Stimulated activated CD8-positive, alpha-beta memory T cell treated with anti-CD3 and anti-CD28 coated beads, Interleukin-4, amount 100 ng/mL, for 48 hours (primary cell): Measurements from ENCODE around the gene RBM26.

Experiments used
- DNase-seq: peaks from one replicate; pipeline ENCODE4 v3.0.0-alpha.2; 2020

The RBM26 gene, protein sequence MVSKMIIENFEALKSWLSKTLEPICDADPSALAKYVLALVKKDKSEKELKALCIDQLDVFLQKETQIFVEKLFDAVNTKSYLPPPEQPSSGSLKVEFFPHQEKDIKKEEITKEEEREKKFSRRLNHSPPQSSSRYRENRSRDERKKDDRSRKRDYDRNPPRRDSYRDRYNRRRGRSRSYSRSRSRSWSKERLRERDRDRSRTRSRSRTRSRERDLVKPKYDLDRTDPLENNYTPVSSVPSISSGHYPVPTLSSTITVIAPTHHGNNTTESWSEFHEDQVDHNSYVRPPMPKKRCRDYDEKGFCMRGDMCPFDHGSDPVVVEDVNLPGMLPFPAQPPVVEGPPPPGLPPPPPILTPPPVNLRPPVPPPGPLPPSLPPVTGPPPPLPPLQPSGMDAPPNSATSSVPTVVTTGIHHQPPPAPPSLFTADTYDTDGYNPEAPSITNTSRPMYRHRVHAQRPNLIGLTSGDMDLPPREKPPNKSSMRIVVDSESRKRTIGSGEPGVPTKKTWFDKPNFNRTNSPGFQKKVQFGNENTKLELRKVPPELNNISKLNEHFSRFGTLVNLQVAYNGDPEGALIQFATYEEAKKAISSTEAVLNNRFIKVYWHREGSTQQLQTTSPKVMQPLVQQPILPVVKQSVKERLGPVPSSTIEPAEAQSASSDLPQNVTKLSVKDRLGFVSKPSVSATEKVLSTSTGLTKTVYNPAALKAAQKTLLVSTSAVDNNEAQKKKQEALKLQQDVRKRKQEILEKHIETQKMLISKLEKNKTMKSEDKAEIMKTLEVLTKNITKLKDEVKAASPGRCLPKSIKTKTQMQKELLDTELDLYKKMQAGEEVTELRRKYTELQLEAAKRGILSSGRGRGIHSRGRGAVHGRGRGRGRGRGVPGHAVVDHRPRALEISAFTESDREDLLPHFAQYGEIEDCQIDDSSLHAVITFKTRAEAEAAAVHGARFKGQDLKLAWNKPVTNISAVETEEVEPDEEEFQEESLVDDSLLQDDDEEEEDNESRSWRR

DNA sequence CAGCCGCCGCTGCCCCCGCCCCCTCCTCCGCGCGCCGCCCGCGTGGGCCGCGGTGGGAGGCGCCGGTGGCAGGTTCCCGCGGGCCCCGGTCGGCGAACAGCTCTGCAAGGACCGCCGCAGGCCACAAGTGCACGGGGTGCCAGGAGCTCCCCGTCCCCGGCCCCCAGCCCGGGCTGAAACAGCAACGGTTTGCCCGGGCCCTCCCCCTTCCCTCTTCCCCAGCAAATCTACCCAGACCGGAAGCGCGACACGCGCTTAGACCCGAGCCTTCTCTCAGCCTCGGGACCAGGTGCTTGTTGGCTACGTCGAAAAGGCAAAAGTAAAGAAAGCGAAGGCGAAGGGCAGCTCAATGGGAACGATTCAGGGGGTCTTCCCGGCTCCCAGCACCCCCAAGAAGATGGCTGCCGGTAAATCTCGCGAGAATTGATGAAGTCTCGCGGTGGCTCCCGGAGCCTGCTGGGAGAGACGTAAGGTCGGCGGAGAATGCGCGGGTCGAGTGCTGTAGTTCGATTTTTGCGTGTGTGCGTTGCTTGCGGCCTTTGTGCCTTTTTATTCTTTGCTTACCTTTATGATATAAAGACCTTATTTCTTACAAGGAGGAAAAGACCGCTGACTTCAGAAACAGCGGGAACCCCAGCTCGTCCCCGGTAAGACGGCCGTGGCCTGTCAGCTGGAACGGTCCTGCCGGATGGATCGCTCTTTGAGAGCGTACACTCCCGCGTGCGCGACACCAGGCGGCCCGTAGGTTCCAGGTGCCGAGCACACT, at the start of gene RBM26:
Gene RBM26 (minus strand): TSS at position 425 of the 766 bp plus-strand sequence. CDS start 481 bp downstream, outside the sequence.
- DNase-seq: peak; percentile 95

DNA sequence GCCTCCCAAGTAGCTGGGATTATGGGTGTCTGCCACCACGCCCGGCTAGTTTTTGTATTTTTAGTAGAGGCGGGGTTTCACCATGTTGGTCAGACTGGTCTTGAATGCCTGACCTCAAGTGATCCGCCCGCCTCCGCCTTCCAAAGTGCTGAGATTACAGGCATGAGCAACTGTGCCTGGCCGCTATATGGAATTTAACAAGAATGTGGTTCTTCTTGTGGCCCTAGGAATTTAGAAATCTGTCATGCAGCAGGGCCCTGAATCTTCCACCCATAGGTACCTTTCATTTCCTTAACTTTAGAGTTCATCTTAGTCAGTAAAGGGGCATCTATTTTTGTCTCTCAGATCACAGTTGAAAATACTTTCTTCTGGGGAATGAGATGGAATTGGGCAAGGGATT, 49.3 kb upstream of the RBM26 start:
- no peak for DNase-seq

- no peak for DNase-seq
Measured at GRCh38 chr13:79452239-79452913, 46.3 kb upstream of the RBM26 start.

DNA sequence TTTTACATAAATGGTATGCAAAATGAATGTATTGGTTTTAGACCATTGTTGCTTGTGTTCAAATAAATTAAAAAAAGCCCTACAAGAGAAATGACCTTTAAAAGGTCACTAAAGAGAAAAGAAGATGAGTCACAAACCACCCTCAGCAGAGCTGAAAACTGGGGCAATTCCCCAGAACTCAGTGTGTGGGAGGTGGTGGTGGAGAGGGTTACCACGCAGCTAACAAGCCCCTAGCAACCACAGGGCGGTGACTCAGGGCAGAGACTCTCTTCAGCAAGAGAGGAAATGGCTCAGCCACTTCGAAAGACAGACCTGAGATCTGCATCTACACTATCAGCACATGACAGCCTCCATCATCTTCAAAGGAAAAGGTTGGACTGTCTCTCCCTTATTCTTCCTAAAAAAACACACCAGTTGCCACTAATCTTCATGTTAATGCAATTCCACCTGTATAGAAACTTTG, 45.5 kb upstream of the RBM26 start:
- DNase-seq: peak; percentile 96

DNA sequence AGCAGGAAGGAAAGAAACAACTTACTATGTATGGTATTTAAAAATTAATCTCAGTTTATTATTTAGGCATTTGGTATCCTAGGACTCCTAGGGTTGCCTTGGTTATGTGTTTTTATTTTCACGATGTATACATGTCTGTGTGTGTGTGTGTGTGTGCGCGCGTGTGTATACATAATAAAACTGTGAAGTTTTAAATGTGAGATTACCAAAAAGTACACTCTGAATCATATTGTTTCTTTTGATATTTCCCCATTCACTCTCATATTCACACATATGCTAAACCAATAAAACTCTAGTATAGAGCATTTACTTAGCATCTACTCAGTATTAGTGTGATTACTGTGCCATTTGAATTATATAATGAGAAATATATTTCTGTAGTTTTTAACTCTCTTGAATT, 44.1 kb upstream of the RBM26 start:
- DNase-seq: peak; percentile 51

GRCh38 chr13:79448413-79448812, 42.4 kb upstream of the RBM26 start:
- no peak for DNase-seq

- no peak for DNase-seq
Measured at GRCh38 chr13:79447741-79448140, 41.7 kb upstream of the RBM26 start.

- no peak for DNase-seq
Measured at GRCh38 chr13:79447141-79447540, 41.1 kb upstream of the RBM26 start.

GRCh38 chr13:79445968-79446645, 40.1 kb upstream of the RBM26 start:
- DNase-seq: peak; percentile 50

- no peak for DNase-seq
Measured at GRCh38 chr13:79442706-79443105, 36.7 kb upstream of the RBM26 start.

GRCh38 chr13:79442221-79442620, 36.2 kb upstream of the RBM26 start:
- DNase-seq: no peak

DNA sequence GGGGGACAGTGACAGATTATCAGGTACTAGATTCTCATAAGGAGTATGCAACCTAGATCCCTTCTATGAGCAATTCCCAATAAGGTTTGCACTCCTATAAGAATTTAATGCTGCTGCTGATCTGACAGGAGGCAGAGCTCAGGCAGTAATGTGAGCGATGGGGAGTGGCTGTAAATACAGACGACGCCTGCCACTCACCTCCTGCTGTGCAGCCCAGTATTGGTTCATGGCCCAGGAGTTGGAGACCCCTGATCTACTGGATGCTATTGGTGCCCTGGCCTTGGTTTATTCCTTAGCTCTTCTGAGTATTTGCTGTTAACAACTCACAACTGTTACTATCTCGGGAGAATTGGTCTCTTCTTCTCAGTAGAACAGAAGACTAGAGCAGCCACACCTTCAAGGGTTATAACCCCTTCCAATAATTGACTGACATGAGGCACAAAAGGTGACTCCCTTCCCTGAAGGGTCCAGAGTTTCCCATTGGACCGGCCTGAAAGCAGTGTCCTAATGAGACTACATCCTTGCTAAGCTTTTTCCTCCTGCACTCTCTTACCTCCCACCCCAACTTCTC, 35.0 kb upstream of the RBM26 start:
- DNase-seq: no peak

DNA sequence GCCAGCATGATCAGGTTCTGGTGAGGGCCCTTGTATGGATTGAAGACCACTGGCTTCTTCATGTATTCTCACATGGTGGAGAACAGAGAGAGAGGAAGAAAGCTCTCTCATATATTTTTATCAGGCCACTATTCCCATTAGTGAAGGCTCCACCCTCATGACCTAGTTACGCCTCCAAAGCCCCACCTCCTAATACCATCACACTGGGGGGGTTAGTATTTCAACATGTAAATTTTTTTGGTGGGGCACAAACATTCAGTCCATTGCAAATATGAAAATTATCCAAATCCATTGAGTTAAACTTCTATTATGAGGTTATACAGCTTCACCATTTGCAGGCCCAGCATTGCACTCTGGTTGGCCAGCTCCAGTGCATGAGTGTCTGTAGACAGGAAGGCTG, 33.2 kb upstream of the RBM26 start:
- no peak for DNase-seq

DNA sequence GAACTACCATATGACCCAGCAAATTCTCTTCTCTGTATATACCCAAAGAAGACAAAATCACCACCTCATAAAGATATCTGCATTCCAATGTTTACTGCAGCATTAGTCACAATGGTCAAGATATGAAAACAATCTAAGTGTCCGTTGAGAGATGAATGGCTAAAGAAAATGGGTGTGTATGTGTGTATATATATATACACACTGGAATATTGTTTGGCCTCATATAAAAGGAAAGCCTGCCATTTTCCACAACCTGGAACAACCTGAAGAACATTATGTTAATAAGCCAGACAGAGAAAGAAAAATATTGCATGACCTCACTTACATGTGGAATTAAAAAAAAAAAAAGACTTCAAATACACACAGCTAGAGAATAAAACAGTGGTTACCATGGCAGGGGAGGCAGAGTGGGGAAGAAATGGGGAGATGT, 29.5 kb upstream of the RBM26 start:
- no peak for DNase-seq

- DNase-seq: no peak
Measured at GRCh38 chr13:79434556-79434955, 28.5 kb upstream of the RBM26 start.

- no peak for DNase-seq
Measured at GRCh38 chr13:79432992-79433391, 26.9 kb upstream of the RBM26 start.

- DNase-seq: no peak
Measured at GRCh38 chr13:79432086-79432485, 26.0 kb upstream of the RBM26 start.

- DNase-seq: no peak
Measured at GRCh38 chr13:79429309-79429708, 23.3 kb upstream of the RBM26 start.

DNA sequence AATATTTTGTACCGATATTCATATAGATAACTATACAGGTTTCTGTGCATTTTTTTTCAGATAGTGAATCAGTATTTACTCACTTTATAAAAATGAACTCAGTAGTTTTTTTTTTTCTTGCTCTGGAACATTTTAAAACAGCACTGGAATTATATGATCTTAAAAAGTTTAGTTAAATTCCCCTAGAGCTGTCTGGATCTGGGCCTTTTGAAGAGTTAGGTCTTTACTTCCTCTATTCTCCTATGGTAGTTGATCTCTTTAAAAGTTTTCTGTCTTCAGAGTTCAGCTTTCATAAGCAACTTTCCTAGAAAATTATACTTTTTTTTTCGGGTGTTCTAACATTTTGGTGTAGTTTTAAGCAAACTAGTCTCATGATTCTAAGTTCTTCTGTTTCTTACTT, 21.8 kb upstream of the RBM26 start:
- no peak for DNase-seq

DNA sequence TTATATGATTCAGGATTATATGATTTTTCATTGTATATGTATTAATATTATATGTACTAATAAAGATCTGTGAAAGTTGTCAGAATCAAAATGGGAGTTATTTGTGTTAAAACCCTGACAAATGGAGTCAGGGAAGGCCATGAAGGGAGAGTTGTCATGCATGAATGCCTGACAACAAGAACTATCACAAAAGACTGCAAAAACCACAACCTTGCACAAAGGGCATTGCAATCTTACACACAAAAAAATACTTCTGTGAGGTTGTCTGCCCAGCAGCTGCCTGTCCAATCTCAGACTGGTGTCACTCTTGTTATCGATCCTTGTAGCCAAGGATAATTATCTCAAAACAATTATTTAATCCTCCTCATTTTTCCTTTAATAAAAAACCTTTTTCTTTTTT, 21.2 kb upstream of the RBM26 start:
- no peak for DNase-seq
